MM.1S (cell line): ENCODE data around the gene USP30.

Experiments used
- DNase-seq: peaks from one replicate; pipeline ENCODE4 v3.0.0-alpha.2; 2015
- H2AFZ ChIP-seq: fragments of 300-600 bp; sonication (generic); 2 replicates; pipeline ENCODE4 v1.6.0; 2016; ENCODE audit warnings: antibody characterized with exemption, low read length
- H3F3A ChIP-seq: fragments of 300-600 bp; sonication (generic); 2 replicates; pipeline ENCODE4 v1.6.1; 2016; ENCODE audit warnings: mild to moderate bottlenecking, antibody characterized with exemption, low read length, moderate library complexity, mixed read lengths; ENCODE audit not compliant: insufficient read depth
- H3K27ac ChIP-seq: fragments of 300-600 bp; sonication (generic); 2 replicates; pipeline ENCODE4 v1.5.1; 2016; ENCODE audit warnings: mild to moderate bottlenecking, low read length
- H3K27me3 ChIP-seq: fragments of 300-600 bp; sonication (generic); replicated peaks from 2 replicates; pipeline ENCODE4 v1.6.0; 2016; ENCODE audit warnings: low read length; ENCODE audit not compliant: insufficient read depth
- H3K36me3 ChIP-seq: fragments of 300-600 bp; sonication (generic); replicated peaks from 2 replicates; pipeline ENCODE4 v1.6.1; 2016; ENCODE audit warnings: mild to moderate bottlenecking, low read length, mixed read lengths; ENCODE audit not compliant: insufficient read depth
- H3K4me1 ChIP-seq: fragments of 300-600 bp; sonication (generic); 2 replicates; pipeline ENCODE4 v1.6.1; 2016; ENCODE audit warnings: low read length, mixed read lengths
- H3K4me2 ChIP-seq: fragments of 300-600 bp; sonication (generic); 2 replicates; pipeline ENCODE4 v1.6.0; 2016; ENCODE audit warnings: low read depth, low read length
- H3K4me3 ChIP-seq: fragments of 300-600 bp; sonication (generic); 2 replicates; pipeline ENCODE4 v1.5.1; 2016; ENCODE audit warnings: low read length, mixed read lengths
- H3K79me2 ChIP-seq: fragments of 300-600 bp; sonication (generic); 2 replicates; pipeline ENCODE4 v1.6.1; 2016; ENCODE audit warnings: mixed run types, low read length, mixed read lengths
- H3K9ac ChIP-seq: fragments of 300-600 bp; sonication (generic); 2 replicates; pipeline ENCODE4 v1.6.1; 2016; ENCODE audit warnings: low read length, mixed read lengths
- H3K9me2 ChIP-seq: fragments of 300-600 bp; sonication (generic); replicated peaks from 2 replicates; pipeline ENCODE4 v1.6.1; 2016; ENCODE audit warnings: mild to moderate bottlenecking, low read length, mixed read lengths; ENCODE audit not compliant: insufficient read depth
- H3K9me3 ChIP-seq: fragments of 300-600 bp; sonication (generic); replicated peaks from 2 replicates; pipeline ENCODE4 v1.6.1; 2016; ENCODE audit warnings: mild to moderate bottlenecking, low read length, mixed read lengths; ENCODE audit not compliant: insufficient read depth
- H4K20me1 ChIP-seq: fragments of 300-600 bp; sonication (generic); 2 replicates; pipeline ENCODE4 v1.6.1; 2016; ENCODE audit warnings: mild to moderate bottlenecking, low read length, moderate library complexity, mixed read lengths; ENCODE audit not compliant: insufficient read depth
- CTCF ChIP-seq: fragments of 300-600 bp; sonication (generic); IDR thresholded peaks from 2 replicates; pipeline ENCODE4 v1.5.1; 2016; ENCODE audit warnings: antibody characterized with exemption, low read length, mixed read lengths
- EZH2 ChIP-seq: fragments of 300-600 bp; sonication (generic); optimal IDR thresholded peaks from 2 replicates; pipeline ENCODE3; 2017; ENCODE audit warnings: low read depth, mild to moderate bottlenecking, antibody characterized with exemption, low read length, mixed read lengths
- EZH2phosphoT487 ChIP-seq: fragments of 300-600 bp; sonication (generic); IDR thresholded peaks from 2 replicates; pipeline ENCODE4 v1.6.1; 2018; ENCODE audit warnings: antibody characterized with exemption, low read length

USP30 gene

GRCh38 chr12:109065154-109065852 is 12.9 kb downstream of the USP30 start:
- Histone ChIP-seq H3K9me2 (no peaks in the 10 kb centered on the region), H4K20me1 (no peaks in the 10 kb centered on the region), H3K4me1 (no peaks in the 10 kb centered on the region), H3K9ac (no peak overlapping the region), H3K9me3 (no peaks in the 10 kb centered on the region), H3K27me3 (no peaks in the 10 kb centered on the region), H3K27ac (no peak overlapping the region), H3K4me2 (no peak overlapping the region), H3K36me3 (no peaks in the 10 kb centered on the region), H2AFZ (no peak overlapping the region), H3F3A (no peaks in the 10 kb centered on the region), H3K4me3 (no peak overlapping the region), H3K79me2 (no peaks in the 10 kb centered on the region)
- DNase-seq, result no peak
- TF ChIP-seq CTCF (no peak), EZH2phosphoT487 (no peak), EZH2 (no peak)

GRCh38 chr12:109065853-109066193 is 13.4 kb downstream of the USP30 start:
- Histone ChIP-seq H4K20me1 (no peaks in the 10 kb centered on the region), H3K4me2 (no peak overlapping the region), H3K27me3 (no peaks in the 10 kb centered on the region), H3F3A (no peaks in the 10 kb centered on the region), H3K9ac (no peak overlapping the region), H3K36me3 (no peaks in the 10 kb centered on the region), H3K27ac (no peak overlapping the region), H3K79me2 (no peaks in the 10 kb centered on the region), H3K9me2 (no peaks in the 10 kb centered on the region), H3K4me1 (no peaks in the 10 kb centered on the region), H3K4me3 (no peak overlapping the region), H3K9me3 (no peaks in the 10 kb centered on the region), H2AFZ (no peak overlapping the region)
- no peak for DNase-seq
- TF ChIP-seq CTCF (no peak), EZH2phosphoT487 (no peak), EZH2 (no peak)

GRCh38 chr12:109069307-109070271 is 17.2 kb downstream of the USP30 start:
- no peak overlapping the region for H3K9ac ChIP-seq

More at GRCh38 chr12:109069307-109070271, 17.2 kb downstream of the USP30 start:
- no peak for DNase-seq
- Histone ChIP-seq H3F3A (no peaks in the 10 kb centered on the region), H3K27me3 (no peaks in the 10 kb centered on the region), H2AFZ (no peak overlapping the region), H3K9me2 (no peaks in the 10 kb centered on the region), H3K4me2 (no peak overlapping the region), H3K4me1 (no peaks in the 10 kb centered on the region), H3K9me3 (no peaks in the 10 kb centered on the region), H3K27ac (no peak overlapping the region), H3K4me3 (no peak overlapping the region), H3K79me2 (no peaks in the 10 kb centered on the region), H3K36me3 (no peaks in the 10 kb centered on the region), H4K20me1 (no peaks in the 10 kb centered on the region)
- TF ChIP-seq EZH2phosphoT487 (no peak), EZH2 (no peak), CTCF (no peak)
